ENCODE results near the gene FIGLA.
"Not testable (repeated sequence)": the region's sequence is repeated elsewhere in the genome, so short reads cannot be mapped to it uniquely, and the experiment has no call there.

- not testable (repeated sequence) for TF ChIP-seq CTCF (IDR thresholded peaks at IDR 0.05); POLR2AphosphoS5 (IDR thresholded peaks at IDR 0.05; ENCODE audit: insufficient read depth in 1 of 2, low read depth in 1 of 2)
Observed at GRCh38 chr2:70739492-70739891, 51.0 kb downstream of the FIGLA start.

Data from vagina (tissue), 2 donors.